SK-N-SH (cell line): Measurements from ENCODE around the gene DDAH1. TPM values are rescaled to one million over a fixed set of nuclear protein-coding genes. Genes with fewer than 3 reads are reported as not detected.

Experiments used
- CTCF ChIA-PET: fragments of 300-600, 350-600 bp; formaldehyde crosslinking; extraction: SDS; loops from one replicate; lab custom pipeline; 2021; lab: Yijun Ruan, JAX
- POLR2A ChIA-PET: fragments of 350-600 bp; sonication (Branson Sonifier 250); formaldehyde crosslinking; extraction: SDS; loops from one replicate; lab custom pipeline; 2020; ENCODE audit warnings: antibody characterized with exemption, inconsistent platforms; lab: Yijun Ruan, JAX
- DNase-seq: peaks from one replicate; pipeline ENCODE4 v3.0.0; 2012
- H2AFZ ChIP-seq: fragments of 200-600 bp; sonication (generic); 2 replicates; pipeline ENCODE4 v1.8.1; 2016; ENCODE audit warnings: antibody characterized with exemption, mild to moderate bottlenecking, low read depth
- H3F3A ChIP-seq: fragments of 200-600 bp; sonication (generic); replicated peaks from 2 replicates; pipeline ENCODE3; 2016; ENCODE audit warnings: antibody characterized with exemption, mild to moderate bottlenecking; ENCODE audit not compliant: insufficient read depth
- H3K27ac ChIP-seq, 2 experiments: fragments of 200-500 bp in 1 of 2; fragments of 200-600 bp in 1 of 2; sonication (Bioruptor generic) in 1 of 2; sonication (generic), shearing (Covaris generic) in 1 of 2; 2 replicates each; pipeline versions ENCODE4 v1.5.1 to v1.6.1; 2014 to 2016; ENCODE audit warnings: low read depth in 2 of 2, inconsistent platforms in 1 of 2, low read length in 1 of 2, mild to moderate bottlenecking in 1 of 2, mixed read lengths in 1 of 2
- H3K27me3 ChIP-seq: fragments of 200-600 bp; sonication (generic), shearing (Covaris generic); 2 replicates; pipeline ENCODE4 v1.6.1; 2016; ENCODE audit warnings: mixed run types; ENCODE audit not compliant: insufficient read depth
- H3K36me3 ChIP-seq, 2 experiments: fragments of 200-500 bp in 1 of 2; fragments of 200-600 bp in 1 of 2; sonication (Bioruptor generic) in 1 of 2; sonication (generic) in 1 of 2; replicated peaks in 1 of 2; 2 replicates each; pipeline versions ENCODE3 to v1.5.1; 2014 to 2016; ENCODE audit warnings: low read length in 1 of 2, mild to moderate bottlenecking in 1 of 2; ENCODE audit not compliant: insufficient read depth in 2 of 2, control insufficient read depth in 1 of 2
- H3K4me1 ChIP-seq, 2 experiments: fragments of 200-500 bp in 1 of 2; fragments of 200-600 bp in 1 of 2; sonication (Bioruptor generic) in 1 of 2; sonication (generic), shearing (Covaris generic) in 1 of 2; 2 replicates each; pipeline versions ENCODE4 v1.5.1 to v1.6.1; 2014 to 2016; ENCODE audit warnings: low read depth in 1 of 2, low read length in 1 of 2, mixed run types in 1 of 2; ENCODE audit not compliant: insufficient read depth in 2 of 2, control insufficient read depth in 1 of 2
- H3K4me2 ChIP-seq: fragments of 200-600 bp; sonication (generic), shearing (Covaris generic); 2 replicates; pipeline ENCODE4 v1.6.1; 2017; ENCODE audit warnings: mixed run types
- H3K4me3 ChIP-seq, 2 experiments: fragments of 200-500 bp in 1 of 2; fragments of 200-600 bp in 1 of 2; sonication (Bioruptor generic) in 1 of 2; sonication (generic), shearing (Covaris generic) in 1 of 2; 2 replicates each; pipeline versions ENCODE4 v1.5.1 to v1.8.1; 2014 to 2016; ENCODE audit warnings: low read depth in 2 of 2, inconsistent platforms in 1 of 2, low read length in 1 of 2, mild to moderate bottlenecking in 1 of 2, mixed read lengths in 1 of 2, moderate library complexity in 1 of 2
- H3K79me2 ChIP-seq: fragments of 200-600 bp; sonication (generic); 2 replicates; pipeline ENCODE4 v1.8.1; 2017; ENCODE audit warnings: mild to moderate bottlenecking; ENCODE audit not compliant: insufficient read depth
- H3K9ac ChIP-seq: fragments of 200-600 bp; sonication (generic); 2 replicates; pipeline ENCODE4 v1.6.1; 2017; ENCODE audit warnings: mixed run types
- H3K9me2 ChIP-seq: fragments of 200-600 bp; sonication (generic); 2 replicates; pipeline ENCODE4 v1.6.1; 2017; ENCODE audit warnings: mixed run types
- H3K9me3 ChIP-seq: fragments of 200-600 bp; sonication (generic); 2 replicates; pipeline ENCODE4 v1.6.1; 2017; ENCODE audit warnings: mixed run types, mild to moderate bottlenecking, moderate library complexity
- H4K20me1 ChIP-seq: fragments of 200-600 bp; sonication (generic); 2 replicates; pipeline ENCODE4 v1.6.1; 2017; ENCODE audit warnings: mild to moderate bottlenecking, mixed run types; ENCODE audit not compliant: insufficient read depth
- CHD2 ChIP-seq: fragments of 150-350 bp; IDR thresholded peaks from 2 replicates; pipeline ENCODE4 v1.6.1; 2018; ENCODE audit warnings: low read length; ENCODE audit not compliant: partially characterized antibody
- ELF1 ChIP-seq: IDR thresholded peaks from 2 replicates; pipeline ENCODE4 v1.4.0; 2012
- EZH2phosphoT487 ChIP-seq: fragments of 200-600 bp; sonication (generic); IDR thresholded peaks from 2 replicates; pipeline ENCODE4 v1.6.1; 2017; ENCODE audit warnings: low read depth, mixed run types, mild to moderate bottlenecking, antibody characterized with exemption, moderate library complexity, borderline replicate concordance
- FOSL2 ChIP-seq: IDR thresholded peaks from 2 replicates; pipeline ENCODE4 v1.4.0; 2012; ENCODE audit warnings: low read depth, mild to moderate bottlenecking, moderate library complexity, borderline replicate concordance
- FOXM1 ChIP-seq: IDR thresholded peaks from 2 replicates; pipeline ENCODE4 v1.4.0; 2012; ENCODE audit warnings: low read depth, mild to moderate bottlenecking
- NRF1 ChIP-seq: IDR thresholded peaks from 2 replicates; pipeline ENCODE4 v1.6.1; 2012; ENCODE audit warnings: low read depth, mild to moderate bottlenecking, low read length
- POLR2AphosphoS5 ChIP-seq: IDR thresholded peaks from 2 replicates; pipeline ENCODE4 v1.6.1; 2012; ENCODE audit warnings: low read depth, low read length
- SMC3 ChIP-seq: IDR thresholded peaks from 2 replicates; pipeline ENCODE4 v1.6.1; 2012; ENCODE audit warnings: low read depth, low read length, improper control_type of control experiment
- TAF1 ChIP-seq: IDR thresholded peaks from 2 replicates; pipeline ENCODE4 v1.6.1; 2012; ENCODE audit warnings: low read depth, mild to moderate bottlenecking, low read length, moderate library complexity, borderline replicate concordance
- TEAD4 ChIP-seq: IDR thresholded peaks from 2 replicates; pipeline ENCODE4 v1.4.0; 2012; ENCODE audit warnings: mild to moderate bottlenecking, borderline replicate concordance; ENCODE audit not compliant: insufficient read depth
- YY1 ChIP-seq: IDR thresholded peaks from 2 replicates; pipeline ENCODE4 v1.4.0; 2012; ENCODE audit warnings: low read depth, mild to moderate bottlenecking
- WGBS: methylation state at CpG from one replicate; pipeline ENCODE4 v1.1.6; 2017; ENCODE audit warnings: low lambda C conversion rate; 5-methylcytosine and 5-hydroxymethylcytosine counted together
- polyA plus RNA-seq, 3 experiments: library from polyadenylated mRNA; depleted of rRNA; stranded (reverse); fragments of >200 nt; gene quantifications; 2 replicates each; pipeline ENCODE4 v1.2.3, GENCODE V29; 2012
- TF ChIP-seq, protein P1 (sequence below): fragments of 150-350 bp; IDR thresholded peaks from 2 replicates; pipeline ENCODE4 v1.6.1; 2017; ENCODE audit warnings: antibody characterized with exemption, low read length, low read depth, borderline replicate concordance
- TF ChIP-seq, protein P2 (sequence below): IDR thresholded peaks from 2 replicates; pipeline ENCODE4 v1.4.0; 2012; ENCODE audit warnings: low read depth
- TF ChIP-seq, protein P3 (sequence below): IDR thresholded peaks from 2 replicates; pipeline ENCODE4 v1.6.1; 2012; ENCODE audit warnings: mild to moderate bottlenecking, low read depth, low read length, moderate library complexity

DDAH1 gene
- polyA plus RNA-seq, 1 of the 3 experiments (the other 2 are of a cell fraction) = 64.3 TPM

DNA sequence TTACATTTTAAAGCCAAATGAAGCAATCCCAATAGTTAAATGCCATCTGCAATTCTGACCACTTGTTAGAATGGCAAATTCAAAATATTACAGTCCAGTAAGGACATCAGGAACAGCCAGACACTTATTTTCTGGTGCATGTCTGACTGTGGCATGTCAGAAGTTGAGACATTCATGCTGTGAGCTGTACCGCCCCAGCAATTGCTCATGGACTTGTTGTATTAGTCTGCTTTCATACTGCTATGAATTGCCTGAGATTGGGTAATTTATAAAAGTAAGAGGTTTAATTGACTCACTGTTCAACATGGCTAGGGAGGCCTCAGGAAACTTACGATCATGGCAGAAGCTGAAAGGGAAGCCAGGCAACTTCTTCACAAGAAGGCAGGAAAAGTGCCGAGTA lies 19.1 kb downstream of the DDAH1 start:
- Histone ChIP-seq H3K27ac (no peak overlapping the region), H3K9ac (no peak overlapping the region), H3K36me3 (peaks cover 6 to 18% of the 10 kb centered on the region in 2 experiments), H4K20me1 (peaks cover under 1% of the 10 kb centered on the region; the same call in 1 of the 2 replicates), H3K9me3 (no peaks in the 10 kb centered on the region), H3K4me1 (peaks cover 17 to 28% of the 10 kb centered on the region in 2 experiments), H2AFZ (no peak overlapping the region), H3F3A (peaks cover 24% of the 10 kb centered on the region), H3K79me2 (peaks cover 95% of the 10 kb centered on the region), H3K4me3 (no peak overlapping the region), H3K4me2 (no peak overlapping the region), H3K9me2 (no peaks in the 10 kb centered on the region), H3K27me3 (no peaks in the 10 kb centered on the region)
- TF ChIP-seq TEAD4 = no peak
- TF ChIP-seq POLR2AphosphoS5 = no peak
- TF ChIP-seq, protein P1, sequence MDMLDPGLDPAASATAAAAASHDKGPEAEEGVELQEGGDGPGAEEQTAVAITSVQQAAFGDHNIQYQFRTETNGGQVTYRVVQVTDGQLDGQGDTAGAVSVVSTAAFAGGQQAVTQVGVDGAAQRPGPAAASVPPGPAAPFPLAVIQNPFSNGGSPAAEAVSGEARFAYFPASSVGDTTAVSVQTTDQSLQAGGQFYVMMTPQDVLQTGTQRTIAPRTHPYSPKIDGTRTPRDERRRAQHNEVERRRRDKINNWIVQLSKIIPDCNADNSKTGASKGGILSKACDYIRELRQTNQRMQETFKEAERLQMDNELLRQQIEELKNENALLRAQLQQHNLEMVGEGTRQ = no peak
- TF ChIP-seq SMC3 = no peak
- TF ChIP-seq FOSL2 = no peak
- TF ChIP-seq CHD2 = no peak
- no peak for TF ChIP-seq ELF1
- TF ChIP-seq NRF1 = no peak
- TF ChIP-seq TAF1 = no peak
- no peak for TF ChIP-seq EZH2phosphoT487
- TF ChIP-seq, protein P2, sequence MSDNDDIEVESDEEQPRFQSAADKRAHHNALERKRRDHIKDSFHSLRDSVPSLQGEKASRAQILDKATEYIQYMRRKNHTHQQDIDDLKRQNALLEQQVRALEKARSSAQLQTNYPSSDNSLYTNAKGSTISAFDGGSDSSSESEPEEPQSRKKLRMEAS = no peak
- TF ChIP-seq FOXM1 = no peak
- TF ChIP-seq, protein P3, sequence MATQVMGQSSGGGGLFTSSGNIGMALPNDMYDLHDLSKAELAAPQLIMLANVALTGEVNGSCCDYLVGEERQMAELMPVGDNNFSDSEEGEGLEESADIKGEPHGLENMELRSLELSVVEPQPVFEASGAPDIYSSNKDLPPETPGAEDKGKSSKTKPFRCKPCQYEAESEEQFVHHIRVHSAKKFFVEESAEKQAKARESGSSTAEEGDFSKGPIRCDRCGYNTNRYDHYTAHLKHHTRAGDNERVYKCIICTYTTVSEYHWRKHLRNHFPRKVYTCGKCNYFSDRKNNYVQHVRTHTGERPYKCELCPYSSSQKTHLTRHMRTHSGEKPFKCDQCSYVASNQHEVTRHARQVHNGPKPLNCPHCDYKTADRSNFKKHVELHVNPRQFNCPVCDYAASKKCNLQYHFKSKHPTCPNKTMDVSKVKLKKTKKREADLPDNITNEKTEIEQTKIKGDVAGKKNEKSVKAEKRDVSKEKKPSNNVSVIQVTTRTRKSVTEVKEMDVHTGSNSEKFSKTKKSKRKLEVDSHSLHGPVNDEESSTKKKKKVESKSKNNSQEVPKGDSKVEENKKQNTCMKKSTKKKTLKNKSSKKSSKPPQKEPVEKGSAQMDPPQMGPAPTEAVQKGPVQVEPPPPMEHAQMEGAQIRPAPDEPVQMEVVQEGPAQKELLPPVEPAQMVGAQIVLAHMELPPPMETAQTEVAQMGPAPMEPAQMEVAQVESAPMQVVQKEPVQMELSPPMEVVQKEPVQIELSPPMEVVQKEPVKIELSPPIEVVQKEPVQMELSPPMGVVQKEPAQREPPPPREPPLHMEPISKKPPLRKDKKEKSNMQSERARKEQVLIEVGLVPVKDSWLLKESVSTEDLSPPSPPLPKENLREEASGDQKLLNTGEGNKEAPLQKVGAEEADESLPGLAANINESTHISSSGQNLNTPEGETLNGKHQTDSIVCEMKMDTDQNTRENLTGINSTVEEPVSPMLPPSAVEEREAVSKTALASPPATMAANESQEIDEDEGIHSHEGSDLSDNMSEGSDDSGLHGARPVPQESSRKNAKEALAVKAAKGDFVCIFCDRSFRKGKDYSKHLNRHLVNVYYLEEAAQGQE = no peak
- 100% methylated on average over 3 of the region's 3 CpGs for WGBS
- DNase-seq = no peak
- POLR2A ChIA-PET = no interaction called here
- CTCF ChIA-PET = interaction anchor here (0.9 kb wide), 1 partner anchor 20 kb away, joined by 3 read pairs; no protein-coding TSS in a partner anchor

DNA sequence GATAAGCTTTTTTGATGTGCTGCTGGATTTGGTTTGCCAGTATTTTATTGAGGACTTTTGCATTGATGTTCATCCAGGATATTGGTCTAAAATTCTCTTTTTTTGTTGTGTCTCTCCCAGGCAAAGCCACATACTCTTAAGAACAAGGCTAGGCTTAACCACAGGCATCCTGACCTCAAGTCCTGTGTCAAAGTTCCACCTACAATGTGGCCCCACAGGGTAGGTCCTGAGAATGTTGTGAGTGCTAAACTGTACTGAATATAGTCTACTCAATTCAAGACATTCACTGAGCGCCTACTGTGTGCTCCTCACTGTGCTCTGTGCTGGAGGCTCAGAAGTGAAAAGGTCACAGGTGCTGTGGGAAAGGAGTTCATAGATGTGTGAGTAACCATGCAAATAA lies 20.6 kb downstream of the DDAH1 start:
- Histone ChIP-seq H3K4me3 (no peak overlapping the region), H3K9ac (no peak overlapping the region), H3F3A (peaks cover 32% of the 10 kb centered on the region), H3K27ac (no peak overlapping the region), H3K4me2 (no peak overlapping the region), H3K27me3 (no peaks in the 10 kb centered on the region), H3K36me3 (peaks cover 2 to 14% of the 10 kb centered on the region in 2 experiments), H3K9me3 (no peaks in the 10 kb centered on the region), H3K4me1 (peaks cover 13 to 41% of the 10 kb centered on the region in 2 experiments; a peak in 3 of 4 replicates), H3K79me2 (peaks cover 95% of the 10 kb centered on the region), H3K9me2 (no peaks in the 10 kb centered on the region), H2AFZ (no peak overlapping the region), H4K20me1 (0 out of 2 replicates have a peak, but pooled peaks cover 4% of the 10 kb centered on the region)
- ChIA-PET CTCF (no interaction called here), POLR2A (no interaction called here)
- TF ChIP-seq YY1 = no peak
- TF ChIP-seq CHD2 = no peak
- 94% methylated on average over 1 of the region's 1 CpG for WGBS
- DNase-seq = no peak
